ENCODE data around the gene OR10H1.
"Not testable (repeated sequence)": the region's sequence is repeated elsewhere in the genome, so short reads cannot be mapped to it uniquely, and the experiment has no call there.

The OR10H1 gene

DNA sequence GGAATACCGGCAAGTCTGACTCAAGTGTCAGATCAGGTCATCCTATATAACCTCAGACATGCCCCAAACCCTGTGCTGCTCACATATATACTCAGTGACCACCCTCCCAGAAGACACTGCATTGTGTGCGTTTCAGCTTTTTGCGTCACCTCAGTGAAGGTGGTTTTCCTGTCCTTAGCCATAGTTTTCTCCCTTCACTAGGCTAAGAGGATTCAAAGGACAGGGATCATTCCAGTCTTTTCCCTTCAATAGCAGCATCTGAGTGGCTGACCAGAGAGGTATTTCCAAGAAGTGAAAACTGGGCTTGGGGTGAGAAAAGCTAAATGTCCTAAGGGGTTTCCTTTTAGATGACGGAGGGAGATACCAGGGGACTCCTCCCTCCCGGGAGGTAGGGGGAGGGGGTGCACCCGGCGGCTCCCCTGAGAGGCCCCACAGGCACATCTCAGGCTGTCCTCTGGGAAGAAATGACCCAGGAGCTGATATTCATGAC, 12.7 kb upstream of the OR10H1 start:
- no peak for DNase-seq

DNA sequence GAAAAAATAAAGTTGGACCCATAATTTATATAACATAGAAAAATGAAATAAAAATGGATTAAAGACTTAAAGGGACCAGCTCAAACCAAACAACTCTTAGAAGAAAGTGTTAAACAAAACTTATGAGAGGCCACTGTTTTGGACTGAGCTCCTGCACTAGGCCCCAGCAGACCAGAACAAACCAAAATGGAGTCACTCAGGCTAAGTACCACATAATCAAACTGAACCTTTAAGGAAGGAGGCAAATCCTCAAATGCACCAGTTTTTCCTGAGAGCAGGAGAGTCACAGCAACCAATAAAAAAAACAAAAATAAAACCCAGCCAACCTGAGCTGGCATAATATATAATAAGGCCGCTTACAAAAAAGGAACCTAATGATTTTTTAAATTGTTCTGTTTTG, 10.3 kb upstream of the OR10H1 start:
- no peak for DNase-seq

DNA sequence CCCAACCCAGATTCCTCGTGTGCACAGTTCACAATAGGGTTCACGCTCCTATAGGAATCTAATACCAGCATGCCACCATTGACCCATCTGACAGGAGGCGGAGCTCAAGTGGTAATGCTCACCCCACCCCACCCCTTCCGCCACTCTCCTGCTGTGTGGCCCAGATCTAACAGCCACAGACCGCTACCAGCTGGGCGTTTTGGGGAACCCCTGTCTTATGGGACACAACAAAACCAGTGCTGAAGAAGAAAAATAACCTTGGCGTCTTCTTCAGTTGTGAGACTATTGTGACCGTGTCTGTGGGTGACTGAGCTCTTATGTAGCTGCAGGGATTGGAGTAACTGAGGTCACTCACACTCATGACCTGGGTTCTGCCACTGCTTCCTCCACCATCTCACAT, 5.2 kb upstream of the OR10H1 start:
- no peak for DNase-seq

DNA sequence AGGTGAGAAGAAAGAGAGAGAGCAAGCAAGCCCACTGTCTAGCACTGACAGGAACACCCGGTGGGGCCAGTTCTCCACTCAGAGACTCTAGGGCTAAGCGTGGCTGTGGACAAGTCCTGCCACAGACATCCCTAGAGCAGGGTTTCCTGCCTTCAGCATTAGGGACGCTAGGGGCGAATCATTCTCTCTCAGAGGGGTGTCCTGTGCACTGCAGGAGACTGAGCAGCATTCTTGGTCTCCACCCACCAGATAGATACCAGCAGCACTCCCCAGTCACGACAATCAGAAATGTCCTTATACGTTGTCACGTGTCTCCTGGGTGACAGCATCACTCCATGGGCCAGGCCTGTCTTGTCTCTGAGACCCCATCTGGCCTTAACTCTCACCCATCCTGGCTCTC, 1.5 kb downstream of the OR10H1 start:
- no peak for DNase-seq

DNA sequence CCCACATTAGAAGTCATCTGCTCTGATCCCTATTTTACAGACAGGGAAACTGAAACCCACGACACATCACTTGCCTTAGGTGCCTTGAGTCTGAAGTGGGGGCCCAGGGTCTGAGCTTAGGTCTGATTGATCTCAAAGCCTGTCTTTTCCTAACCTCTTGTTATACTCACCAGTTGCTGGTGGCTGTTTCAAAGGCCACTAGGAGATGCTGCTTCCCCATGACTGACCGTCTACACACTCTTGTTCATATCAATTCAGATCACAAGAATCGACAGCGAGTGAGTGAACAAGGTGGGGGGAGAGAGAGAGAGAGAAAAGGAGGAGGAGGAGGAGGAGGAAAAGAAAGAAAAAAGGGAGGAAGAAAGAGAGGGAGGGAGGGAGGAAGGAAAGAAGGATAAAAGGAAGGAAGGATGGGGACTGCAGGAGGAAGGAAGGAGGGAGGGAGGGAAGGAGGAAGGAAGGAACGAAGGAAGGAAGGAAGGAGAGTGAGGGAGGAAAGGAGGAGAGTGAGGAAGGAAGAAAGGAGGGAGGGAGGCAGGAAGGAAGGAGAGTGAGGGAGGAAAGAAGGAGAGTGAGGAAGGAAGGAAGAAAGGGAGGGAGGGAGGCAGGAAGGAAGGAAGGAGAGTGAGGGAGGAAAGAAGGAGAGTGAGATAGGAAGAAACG, 3.3 kb downstream of the OR10H1 start:
- DNase-seq = no peak

DNA sequence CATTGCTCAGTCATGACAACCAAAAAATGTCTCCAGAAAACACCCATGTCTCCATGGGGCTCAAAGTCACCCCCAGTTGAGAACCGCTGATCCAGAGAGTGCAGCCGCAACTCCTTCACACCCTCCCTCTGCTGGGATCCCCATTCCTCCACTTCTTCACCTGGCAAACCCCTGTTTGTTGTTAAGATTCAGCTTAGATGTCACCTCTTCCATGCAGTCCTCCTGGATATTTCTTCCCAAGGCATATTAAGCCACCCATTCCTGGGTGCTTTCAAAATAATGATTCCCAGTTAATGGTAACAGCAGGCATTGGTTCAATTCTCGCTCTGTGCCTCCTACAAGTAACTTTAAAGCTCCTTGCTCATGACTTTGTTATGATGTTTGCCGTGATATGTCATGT, 4.0 kb downstream of the OR10H1 start:
- DNase-seq = no peak

DNA sequence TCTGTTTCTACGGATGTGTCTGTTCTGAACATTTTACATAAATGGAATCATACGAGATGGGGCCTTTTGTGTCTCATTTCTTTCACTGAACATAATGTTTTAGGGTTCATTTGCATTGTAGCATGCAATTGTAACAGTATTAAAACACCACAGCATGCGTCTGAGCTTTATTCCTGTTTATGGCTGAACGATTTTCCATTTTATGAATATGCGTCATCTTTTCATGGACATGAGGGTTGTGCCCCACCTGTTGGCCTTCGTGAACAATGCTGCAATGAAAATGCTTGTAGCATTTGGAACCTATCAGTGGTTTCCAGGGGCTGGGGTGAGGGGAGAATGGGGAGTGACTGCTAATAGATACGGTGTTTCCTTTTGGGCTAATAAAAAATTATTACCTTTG, 5.1 kb downstream of the OR10H1 start:
- no peak for DNase-seq

DNA sequence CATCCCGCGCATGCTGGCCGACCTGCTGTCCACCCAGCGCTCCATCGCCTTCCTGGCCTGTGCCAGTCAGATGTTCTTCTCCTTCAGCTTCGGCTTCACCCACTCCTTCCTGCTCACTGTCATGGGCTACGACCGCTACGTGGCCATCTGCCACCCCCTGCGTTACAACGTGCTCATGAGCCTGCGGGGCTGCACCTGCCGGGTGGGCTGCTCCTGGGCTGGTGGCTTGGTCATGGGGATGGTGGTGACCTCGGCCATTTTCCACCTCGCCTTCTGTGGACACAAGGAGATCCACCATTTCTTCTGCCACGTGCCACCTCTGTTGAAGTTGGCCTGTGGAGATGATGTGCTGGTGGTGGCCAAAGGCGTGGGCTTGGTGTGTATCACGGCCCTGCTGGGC, 21.2 kb downstream of the OR10H1 start:
- not testable (repeated sequence) for DNase-seq

DNA sequence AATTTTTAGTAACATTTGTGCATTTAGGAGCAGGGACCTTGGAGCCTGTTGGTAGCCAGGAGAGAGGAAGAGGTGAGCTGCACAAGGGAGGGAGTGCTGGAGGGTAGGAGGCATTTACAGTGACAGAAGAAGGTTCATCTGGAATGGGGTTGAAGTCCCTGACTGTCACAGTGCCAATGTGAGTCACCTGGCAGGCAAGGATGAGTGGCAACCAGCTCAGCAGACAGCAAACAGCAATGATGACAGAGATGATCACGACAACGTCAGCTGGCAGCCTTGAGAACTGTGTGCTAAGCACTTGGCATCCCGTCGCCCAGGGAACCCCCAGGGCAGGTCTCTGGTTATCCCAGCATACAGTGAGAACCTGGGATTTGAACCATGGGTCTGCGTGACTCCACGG, 25.4 kb downstream of the OR10H1 start:
- DNase-seq = no peak

DNA sequence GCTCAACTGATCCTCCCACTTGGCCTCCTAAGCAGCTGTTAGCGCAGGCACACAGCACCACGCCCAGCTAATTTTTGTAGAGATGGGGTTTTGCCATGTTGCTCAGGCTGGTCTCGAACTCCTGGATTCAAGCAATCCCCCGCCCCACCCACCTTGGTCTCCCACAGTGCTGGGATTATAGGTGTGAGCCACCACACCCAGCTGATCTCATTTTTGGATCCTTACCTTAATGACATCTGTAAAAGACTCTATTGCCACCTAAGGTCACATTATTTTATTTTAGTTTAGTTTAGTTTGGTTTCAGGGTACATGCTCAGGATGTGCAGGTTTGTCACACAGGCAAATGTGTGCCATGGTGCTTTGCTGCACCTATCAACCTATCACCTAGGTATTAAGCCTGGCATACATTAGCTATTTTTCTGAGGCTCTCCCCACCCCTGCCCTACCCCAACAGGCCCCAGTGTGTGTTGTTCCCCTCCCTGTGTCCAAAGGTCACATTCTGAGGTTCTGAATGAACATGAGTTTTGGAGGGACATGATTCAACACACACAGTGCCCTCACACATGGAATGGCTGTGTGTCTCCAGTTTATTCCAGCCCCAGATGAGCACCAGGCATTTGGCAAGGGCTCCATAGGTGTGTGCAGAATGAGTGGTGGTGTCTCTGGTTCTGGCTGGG, 26.7 kb downstream of the OR10H1 start:
- DNase-seq = no peak

DNA sequence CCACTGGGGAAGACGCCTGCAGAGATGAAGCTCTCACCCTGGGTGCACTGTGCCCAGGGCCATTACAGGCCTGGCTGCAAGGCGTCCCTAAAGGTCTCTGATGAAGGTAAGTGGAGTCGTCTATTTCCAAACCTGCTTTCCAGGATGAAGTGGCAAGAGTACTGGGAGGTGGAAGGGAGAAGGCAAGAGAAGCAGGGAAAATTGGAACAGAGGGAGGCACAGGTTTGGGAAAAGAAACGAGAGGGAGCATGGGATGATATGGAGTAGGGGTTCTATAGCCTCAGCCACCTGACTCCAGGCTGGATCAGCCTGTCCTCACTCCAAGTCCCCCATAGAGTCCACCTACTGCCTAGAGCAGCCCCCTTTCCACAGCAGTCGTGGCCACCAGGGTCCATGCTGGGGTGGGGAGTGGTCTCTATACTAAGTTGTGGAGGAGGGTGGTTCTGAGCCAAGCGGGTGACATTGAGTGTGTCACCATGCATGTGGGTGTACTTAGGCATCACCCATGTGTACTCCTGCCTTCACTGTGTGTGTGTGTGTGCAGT, 27.8 kb downstream of the OR10H1 start, which contains the start of gene OR10H5:
TSS of gene OR10H5 (plus strand) at position 51 of the 545 bp plus-strand sequence. CDS start 6,388 bp downstream, outside the sequence.
- DNase-seq = no peak

DNA sequence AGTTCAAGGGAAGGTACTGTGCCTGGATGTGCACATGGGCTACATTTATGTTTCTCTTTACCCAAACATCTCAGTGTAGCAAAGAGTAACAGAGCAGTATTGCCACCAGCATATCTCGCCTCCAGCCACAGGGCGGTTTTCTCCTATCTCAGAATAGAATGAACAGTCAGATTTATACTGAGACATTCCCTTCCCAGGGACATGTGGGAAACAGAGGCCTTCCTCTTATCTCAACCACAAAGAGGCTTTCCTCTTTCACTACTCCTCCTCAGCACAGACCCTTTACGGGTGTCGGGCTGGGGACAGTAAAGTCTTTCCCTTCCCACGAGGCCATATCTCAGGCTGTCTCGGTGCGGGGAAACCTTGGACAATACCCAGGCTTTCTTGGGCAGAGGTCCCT, 32.6 kb downstream of the OR10H1 start:
- not testable (repeated sequence) for DNase-seq

DNA sequence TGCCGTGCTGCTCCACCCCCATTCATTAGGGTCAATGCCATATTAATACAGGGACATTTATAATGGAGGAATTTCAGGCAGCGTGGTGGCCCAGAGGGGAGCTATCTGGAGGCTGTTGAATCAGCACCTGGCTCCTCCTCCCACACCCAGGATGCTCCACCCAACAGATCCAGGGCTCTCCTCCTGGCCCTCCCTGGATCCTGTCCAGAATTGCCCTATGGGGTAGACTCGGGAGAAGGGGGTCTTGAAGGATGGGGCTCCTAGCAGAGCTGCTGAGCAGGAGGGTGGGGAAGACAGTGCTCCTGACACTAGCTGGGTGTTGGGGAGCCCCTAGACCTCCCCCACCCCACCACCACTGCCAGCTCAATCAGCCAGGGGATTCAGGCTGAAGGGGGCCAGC, 33.3 kb downstream of the OR10H1 start:
- no peak for DNase-seq

DNA sequence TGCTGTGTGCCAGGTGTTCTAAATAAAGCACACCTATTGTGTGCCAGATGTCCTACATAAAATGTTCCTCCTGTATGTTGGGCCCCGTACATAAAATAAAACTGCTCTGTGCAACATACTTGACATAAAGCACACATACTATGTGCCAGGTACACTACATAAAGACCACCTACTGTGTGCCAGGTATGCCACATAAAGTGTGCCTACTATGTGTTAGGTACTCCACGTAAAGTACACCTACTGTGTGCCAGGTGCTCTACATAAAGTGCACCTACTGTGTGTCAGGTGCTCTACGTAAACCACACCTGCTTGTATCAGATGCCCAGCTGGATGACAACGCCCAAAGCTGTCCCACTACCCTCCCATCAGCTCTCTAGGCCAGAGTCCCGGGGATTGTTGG, 33.8 kb downstream of the OR10H1 start:
- DNase-seq = no peak

DNA sequence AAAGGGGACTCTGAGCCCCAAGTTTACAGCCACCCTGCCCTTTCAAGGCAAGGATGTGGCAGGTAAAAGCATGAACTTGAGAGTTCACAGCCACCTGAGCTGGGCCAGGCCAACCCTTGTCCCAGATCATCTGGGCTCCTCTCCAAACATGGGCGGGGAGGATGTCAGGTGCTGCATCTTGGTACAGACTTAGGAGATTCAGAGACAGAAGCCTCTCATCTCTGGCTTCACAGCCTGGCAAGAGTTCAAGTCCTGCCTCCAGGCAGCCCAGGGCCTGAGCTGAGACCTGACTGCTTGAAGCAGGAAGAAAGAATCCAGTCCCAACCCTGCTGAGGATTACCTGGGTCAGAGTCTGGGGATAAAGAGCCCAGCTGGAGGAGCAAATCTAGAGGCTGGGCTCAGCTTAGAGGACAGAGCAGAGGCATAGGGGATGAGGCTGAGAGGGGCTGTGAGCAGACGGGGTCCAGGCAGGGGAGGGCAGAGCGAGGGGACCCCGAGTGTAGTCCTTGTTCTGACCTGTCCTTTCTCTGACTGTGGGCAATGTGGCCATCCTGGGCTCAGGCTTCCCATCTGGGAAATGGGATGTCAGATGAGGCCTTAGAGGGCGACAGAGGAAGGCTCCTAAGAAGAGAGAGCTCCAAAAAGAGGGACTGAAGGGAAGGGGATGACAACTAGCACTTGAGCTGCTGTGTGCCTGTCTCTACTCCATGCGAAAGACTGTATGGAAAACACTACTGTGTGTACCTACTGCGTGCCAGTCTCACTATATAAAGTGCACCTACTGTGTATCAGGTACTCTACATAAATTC, 34.6 kb downstream of the OR10H1 start:
- DNase-seq = no peak

DNA sequence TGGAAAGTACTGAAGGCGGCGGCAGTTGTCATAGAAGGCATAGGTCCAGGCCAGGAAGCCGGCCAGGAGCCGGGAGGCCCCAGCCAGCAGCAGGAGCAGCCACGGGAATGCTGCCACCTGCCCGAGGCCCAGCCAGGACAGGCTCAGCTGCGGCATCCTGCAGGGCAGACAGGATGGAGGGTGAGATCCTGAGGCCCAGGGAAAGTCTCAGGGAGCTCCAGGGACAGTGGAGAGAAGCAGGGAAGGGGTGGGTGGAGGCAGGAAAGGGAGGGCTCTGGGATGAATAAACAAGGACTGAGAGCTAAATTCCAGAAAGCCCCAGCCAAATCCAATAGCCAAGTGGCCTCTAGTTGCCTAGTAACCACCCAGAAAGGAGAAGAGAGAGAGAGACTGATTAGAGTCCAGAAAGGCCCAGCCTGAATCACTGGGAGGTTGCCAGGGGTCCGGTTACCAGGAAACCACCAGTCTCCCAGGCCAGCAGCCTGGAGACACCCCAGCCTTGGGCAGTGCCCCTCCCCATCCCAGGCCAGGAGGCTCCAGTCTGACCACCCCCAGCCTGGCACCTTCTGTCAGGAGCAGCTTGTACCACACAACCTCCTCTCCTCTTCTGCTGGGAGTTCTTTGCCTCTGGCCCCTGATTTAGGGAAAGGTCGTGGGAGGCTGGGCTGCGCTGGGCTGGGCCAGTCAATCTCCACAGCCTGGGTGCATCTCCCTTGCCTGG, 35.5 kb downstream of the OR10H1 start:
- no peak for DNase-seq

DNA sequence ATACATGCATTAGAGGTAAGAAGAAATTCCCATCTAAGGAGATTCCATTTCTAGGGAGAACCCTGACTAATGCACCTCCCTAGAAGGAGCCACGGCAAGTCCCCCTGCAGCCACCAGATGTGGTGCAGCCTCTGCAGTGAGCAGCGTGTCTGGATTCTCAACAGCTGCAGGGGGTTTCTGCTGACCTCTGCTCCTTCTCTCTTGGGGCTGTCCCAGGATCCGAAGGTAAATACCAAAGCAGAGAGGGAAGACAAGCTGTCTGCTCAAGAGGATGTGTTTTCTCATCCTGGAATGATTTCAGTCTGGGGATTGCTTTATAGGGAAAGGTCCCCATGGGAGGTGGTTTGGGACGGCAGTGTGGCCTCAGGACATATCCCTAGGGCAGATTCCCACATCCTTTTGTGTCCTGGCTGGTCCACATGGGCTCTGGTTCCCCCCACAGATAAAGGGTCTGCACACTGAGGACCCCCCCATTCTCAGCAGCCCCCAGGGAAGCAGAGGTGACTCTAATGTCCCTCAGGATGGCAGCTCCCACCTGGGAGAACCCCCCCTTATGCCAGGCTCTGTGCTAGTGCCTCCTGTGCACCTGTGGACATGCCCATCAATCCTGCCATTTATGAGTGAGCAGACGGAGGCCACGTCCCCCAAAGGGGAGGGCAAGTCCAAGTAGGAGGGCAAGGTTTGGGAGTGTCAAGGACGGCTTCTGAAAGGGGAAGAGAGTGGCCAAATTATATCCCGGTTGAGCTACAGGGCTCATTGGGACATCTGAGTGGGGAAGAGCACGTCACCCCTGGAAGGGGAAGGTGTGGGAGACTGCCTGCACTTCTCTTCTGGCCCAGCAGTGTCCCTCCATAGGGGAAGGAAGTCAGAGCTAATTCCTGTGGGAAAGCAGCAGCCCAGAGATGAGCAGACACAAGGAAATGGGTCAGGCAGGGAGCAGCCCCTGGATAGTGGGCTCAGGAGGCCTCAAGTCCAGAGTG, 38.2 kb downstream of the OR10H1 start:
- no peak for DNase-seq

DNA sequence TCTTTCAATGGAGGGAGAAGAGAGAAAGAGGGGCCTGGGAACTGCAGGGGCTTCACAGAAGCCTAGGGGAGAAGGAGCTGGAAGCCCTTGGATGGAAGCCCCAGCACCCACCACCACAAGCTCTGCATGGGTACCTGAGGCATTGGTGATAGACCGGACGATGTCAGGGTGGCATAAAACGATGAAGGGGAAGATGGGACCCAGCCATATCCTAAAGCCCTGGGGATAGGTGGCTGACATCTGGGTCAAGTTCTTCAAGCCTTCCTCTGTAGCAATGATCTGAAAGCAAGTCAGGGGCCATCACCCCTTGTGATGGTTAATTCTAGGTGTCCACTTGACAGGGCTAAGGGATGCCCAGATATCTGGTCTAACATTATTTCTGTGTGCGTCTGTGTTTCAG, 39.2 kb downstream of the OR10H1 start:
- DNase-seq = no peak

DNA sequence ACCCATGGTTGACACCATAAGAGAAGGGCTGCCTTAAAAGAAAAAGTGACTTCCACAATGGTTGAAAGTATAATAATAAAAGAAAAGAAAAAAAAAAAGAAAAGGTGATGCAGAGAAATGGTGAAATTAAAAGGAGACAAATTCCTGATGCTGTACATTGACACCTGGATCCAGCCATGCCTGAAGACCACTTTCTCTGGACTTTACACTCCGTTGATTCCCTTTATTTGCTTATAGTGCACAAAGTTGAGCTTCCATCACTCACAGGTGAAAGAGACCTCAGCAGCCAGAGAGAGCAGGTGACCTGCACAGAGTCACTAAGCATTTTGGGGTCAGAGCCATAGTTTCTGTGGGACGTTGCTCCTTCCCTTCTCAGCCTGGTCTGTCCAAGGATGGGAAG, 40.2 kb downstream of the OR10H1 start:
- DNase-seq = no peak

DNA sequence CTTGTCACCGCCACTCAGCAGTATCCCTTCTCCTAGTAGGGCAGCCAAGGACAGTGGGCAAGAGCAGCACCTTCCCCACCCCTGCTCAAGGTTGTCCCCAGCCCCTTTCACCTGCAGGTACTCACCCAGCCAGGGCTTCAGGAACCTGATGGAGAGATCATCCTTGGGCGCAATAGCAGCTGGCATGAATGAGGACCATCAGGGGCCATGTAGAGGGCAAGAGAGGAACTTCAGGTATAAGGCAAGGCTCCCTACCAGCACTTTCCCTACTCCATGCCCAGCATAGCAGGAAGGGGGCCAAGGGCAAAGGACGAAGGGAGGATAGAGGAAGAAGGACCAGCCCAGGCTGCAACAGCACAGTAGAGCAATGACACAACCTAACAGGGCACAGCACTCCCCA, 41.3 kb downstream of the OR10H1 start:
- not testable (repeated sequence) for DNase-seq

DNA sequence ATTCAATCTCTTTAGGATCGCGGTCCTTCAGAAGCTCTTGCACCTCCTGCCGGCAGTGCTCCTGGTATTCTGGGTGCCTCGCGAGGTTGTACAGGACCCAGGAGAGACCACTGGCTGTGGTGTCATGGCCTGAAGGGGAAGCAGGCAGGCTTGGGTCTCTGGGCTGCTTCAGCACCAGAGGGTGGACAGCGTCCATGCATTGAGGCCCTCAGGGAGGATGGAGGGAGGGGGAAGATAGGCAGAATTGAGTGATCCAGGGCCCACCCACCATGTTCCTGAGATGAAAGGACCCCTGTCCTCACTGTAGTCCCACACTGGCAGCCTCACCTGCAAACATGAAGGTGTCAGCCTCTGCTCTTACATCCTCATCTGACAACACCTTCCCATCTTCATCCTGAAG, 45.9 kb downstream of the OR10H1 start:
- DNase-seq = no peak

Measured in stimulated activated naive CD4-positive, alpha-beta T cell treated with Interleukin-2 at 50 U/mL for 16 hours (primary cell).